DND-41 (cell line): ENCODE data around the gene HNRNPUL1.

ENCODE experiments used
- EZH2 ChIP-seq: IDR thresholded peaks from 3 replicates; pipeline ENCODE4 v1.6.1; 2012; ENCODE audit warnings: borderline replicate concordance, low read depth, mild to moderate bottlenecking, moderate library complexity, low read length, inconsistent platforms; ENCODE audit not compliant: severe bottlenecking
- TF ChIP-seq, protein P1 (sequence below): IDR thresholded peaks from 2 replicates; pipeline ENCODE4 v1.5.1; 2012; ENCODE audit warnings: borderline replicate concordance, low read length, moderate library complexity, mild to moderate bottlenecking; ENCODE audit not compliant: poor library complexity, severe bottlenecking; ENCODE audit errors: extremely low read depth

DNA sequence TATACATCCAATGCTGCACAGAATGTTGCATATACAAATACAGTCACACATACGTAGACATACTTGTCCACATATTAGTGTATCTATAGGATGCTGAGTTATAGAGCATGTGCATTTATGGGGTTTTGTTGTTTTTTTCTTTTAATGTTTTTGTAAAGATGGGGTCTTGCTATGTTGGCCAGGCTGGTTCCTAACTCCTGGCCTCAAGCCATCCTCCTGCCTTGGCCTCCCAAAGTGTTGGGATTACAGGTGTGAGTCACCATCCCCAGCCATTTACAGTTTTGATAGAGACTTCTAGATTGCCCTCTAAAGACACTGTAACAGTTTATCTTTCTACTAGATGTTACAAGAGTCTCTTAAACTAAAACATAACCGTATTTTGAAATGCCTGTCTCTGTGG lies 14.3 kb downstream of the HNRNPUL1 start:
- TF ChIP-seq, protein P1, sequence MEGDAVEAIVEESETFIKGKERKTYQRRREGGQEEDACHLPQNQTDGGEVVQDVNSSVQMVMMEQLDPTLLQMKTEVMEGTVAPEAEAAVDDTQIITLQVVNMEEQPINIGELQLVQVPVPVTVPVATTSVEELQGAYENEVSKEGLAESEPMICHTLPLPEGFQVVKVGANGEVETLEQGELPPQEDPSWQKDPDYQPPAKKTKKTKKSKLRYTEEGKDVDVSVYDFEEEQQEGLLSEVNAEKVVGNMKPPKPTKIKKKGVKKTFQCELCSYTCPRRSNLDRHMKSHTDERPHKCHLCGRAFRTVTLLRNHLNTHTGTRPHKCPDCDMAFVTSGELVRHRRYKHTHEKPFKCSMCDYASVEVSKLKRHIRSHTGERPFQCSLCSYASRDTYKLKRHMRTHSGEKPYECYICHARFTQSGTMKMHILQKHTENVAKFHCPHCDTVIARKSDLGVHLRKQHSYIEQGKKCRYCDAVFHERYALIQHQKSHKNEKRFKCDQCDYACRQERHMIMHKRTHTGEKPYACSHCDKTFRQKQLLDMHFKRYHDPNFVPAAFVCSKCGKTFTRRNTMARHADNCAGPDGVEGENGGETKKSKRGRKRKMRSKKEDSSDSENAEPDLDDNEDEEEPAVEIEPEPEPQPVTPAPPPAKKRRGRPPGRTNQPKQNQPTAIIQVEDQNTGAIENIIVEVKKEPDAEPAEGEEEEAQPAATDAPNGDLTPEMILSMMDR, result no peak
- no peak for TF ChIP-seq EZH2
